DMS 273 (cell line): ENCODE data around the gene ATP1B2.

Experiments
- DNase-seq: peaks from one replicate; lab custom pipeline; 2025; ENCODE audit not compliant: unreplicated experiment; lab: John Stamatoyannopoulos, UW

The ATP1B2 gene

DNA sequence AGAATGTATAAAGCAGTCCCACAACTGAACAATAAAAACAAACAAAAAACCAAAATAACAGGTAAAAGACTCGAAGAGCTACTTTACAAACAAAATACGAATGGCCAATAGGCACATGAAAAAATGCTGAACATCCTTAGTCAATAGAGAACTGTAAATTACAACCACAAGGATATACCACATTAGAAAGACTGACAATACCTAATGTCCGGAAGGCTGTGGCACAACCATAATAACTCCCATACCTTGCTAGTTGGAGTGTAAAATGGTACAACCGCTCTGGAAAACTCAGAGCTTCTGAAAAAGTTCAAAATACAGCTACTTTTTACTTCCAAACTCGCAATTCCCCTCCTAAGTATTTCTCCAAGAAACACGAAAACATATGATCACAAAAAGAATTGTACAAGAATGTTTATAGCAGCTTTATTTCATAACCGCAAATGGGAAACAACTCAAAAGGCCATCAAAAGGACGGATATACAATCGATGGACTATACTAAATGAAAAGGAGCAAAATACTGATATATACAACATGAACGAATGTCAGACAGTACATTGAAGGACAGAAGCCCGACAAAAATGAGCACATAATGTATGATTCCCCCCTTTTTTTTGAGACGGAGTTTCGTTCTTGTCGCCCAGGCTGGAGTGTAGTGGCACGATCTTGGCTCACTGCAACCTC lies 34.3 kb downstream of the ATP1B2 start:
- DNase-seq = no peak

DNA sequence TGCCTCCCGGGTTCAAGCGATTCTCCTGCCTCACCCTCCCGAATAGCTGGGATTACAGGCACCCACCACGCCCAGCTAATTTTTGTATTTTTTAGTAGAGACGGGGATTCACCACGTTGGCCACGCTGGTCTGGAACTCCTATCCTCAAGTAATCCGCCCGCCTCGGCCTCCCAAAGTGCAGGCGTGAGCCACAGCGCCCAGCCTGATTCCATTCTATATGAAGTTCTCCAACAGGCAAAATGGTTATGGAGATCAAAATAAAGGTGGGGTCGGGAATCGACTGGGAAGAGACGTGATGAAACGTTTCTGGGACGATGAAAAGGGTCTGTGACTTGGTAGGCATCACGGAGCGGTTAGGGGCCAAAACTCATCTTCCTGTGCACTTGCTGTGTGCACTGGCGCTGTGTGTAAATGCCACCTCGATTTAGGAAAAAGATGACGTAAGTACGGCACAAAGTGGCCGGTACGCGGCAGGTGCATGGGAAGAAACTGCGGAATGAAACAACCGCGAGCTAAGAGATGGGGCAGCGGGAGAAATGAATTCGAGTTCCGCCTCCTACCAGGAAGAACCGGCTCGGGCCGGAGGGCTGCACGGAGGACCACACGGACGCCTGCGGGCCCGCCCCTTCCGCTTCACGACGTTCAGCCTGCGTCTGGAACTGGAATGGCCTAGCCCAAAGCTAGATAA lies 35.0 kb downstream of the ATP1B2 start:
- DNase-seq = peak; percentile 92

DNA sequence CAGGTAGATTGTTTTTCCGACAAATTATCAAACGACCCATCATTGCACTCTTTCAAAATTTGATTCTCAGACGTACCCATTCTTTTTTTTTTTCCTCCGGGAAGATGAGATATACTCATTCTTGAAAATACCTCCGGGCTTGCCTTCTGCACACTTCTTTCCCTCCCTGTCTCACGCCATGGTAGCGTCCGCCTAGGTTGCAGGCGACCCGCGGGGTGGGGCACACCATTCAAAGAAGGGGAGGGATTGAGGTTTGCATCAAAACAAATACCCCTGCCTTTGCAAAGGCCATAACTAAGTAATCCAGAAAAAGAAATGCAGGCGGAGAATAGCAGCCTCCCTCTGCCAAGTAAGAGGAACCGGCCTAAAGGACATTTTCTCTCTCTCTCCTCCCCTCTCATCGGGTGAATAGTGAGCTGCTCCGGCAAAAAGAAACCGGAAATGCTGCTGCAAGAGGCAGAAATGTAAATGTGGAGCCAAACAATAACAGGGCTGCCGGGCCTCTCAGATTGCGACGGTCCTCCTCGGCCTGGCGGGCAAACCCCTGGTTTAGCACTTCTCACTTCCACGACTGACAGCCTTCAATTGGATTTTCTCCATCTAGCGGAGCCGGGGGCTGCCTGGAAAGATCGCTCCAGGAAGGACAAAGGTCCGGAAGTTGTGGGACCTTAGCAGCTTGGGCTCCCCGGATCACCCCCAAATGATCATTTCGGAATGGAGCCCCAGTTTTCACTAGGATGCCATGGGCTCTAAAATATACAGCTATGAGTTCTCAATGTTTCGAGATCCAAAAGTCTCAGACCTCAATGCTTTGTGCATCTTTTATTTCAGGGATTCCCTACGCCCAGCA lies 35.7 kb downstream of the ATP1B2 start:
- DNase-seq = peak; percentile 90

DNA sequence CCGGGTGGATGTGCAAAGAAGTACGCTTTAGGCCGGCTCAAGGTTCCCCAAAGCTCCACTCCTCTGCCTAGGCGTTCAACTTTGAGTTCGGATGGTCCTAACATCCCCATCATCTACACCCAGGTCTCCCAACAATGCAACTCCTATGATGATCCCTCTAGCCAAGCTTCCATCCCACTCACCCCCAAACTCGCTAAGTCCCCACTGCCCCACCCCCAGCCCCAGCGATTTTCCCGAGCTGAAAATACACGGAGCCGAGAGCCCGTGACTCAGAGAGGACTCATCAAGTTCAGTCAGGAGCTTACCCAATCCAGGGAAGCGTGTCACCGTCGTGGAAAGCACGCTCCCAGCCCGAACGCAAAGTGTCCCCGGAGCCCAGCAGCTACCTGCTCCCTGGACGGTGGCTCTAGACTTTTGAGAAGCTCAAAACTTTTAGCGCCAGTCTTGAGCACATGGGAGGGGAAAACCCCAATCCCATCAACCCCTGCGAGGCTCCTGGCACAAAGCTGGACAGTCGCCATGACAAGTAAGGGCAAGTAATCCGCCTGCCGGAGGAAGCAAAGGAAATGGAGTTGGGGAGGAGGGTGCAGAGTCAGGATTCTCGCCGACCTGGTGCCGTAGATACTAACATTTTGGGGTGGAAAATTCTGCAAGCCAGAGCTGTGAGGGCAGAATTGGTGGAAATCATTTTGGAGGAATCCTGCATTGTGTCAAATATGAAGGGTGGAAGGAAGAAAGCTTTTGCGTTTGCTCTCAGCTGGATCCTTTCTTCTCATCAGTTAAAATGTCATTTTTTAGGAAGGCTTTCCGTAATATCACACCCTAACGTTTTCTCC lies 36.6 kb downstream of the ATP1B2 start, which contains the start of gene TP53:
TP53 (minus strand) TSS at position 419 of the 836 bp plus-strand sequence. CDS start 10,896 bp downstream, outside the sequence.
- peak; percentile 94 for DNase-seq

DNA sequence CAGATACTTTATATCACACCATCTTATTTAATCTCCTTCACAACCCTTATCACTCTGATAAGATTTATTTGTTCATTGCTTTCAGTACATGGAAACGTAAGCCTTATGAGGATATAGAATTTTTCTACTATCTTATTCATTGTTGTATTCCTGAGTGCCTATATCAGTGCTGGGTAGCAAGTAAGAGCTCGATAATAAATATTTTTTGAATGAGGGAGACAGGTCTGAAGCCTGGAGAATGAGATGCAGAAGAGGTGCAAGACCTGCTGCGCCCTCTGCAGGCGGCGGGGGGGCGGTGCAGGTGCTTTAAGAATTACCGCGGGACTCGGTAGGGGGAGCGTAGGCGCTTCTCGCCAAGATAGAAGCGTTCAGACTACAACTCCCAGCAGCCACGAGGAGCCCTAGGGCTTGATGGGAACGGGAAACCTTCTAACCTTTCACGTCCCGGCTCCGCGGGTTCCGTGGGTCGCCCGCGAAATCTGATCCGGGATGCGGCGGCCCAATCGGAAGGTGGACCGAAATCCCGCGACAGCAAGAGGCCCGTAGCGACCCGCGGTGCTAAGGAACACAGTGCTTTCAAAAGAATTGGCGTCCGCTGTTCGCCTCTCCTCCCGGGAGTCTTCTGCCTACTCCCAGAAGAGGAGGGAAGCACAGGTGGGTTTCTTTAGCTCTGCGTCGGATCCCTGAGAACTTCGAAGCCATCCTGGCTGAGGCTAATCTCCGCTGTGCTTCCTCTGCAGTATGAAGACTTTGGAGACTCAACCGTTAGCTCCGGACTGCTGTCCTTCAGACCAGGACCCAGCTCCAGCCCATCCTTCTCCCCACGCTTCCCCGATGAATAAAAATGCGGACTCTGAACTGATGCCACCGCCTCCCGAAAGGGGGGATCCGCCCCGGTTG lies 37.4 kb downstream of the ATP1B2 start, which contains the start of gene WRAP53:
WRAP53 (plus strand) TSS at position 570 of the 900 bp plus-strand sequence; CDS start at position 742, 172 bp downstream.
- peak; percentile 99 for DNase-seq

DNA sequence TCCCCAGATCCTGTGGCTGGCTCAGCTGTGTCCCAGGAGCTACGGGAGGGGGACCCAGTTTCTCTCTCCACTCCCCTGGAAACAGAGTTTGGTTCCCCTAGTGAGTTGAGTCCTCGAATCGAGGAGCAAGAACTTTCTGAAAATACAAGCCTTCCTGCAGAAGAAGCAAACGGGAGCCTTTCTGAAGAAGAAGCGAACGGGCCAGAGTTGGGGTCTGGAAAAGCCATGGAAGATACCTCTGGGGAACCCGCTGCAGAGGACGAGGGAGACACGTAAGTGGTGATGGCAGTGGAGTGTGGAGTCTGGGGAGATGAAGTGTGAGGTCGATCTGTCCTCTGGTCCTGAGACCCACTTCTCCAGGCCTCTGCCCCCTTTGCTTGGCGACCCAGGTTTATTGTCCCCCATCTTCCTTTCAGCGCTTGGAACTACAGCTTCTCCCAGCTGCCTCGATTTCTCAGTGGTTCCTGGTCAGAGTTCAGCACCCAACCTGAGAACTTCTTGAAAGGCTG lies 38.1 kb downstream of the ATP1B2 start:
- no peak for DNase-seq

DNA sequence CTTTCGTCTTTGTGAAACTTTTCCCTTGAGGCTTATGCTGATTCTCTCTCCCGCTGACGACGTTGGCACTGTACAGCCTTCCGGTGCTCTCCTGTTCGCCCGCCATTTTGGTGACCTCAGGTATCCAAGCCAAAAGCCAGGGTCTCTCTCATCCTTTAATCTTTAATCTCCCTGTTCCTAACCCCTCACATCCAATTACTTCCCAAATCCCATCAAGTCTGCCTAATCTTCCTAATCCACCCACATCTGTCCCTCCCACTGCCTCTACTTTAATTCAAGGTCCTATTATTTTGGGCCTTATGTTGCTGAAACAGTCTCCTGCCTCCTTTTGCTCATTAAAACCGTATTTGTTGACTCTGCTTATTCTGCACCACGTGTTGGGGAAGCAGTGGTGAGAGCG lies 44.9 kb downstream of the ATP1B2 start:
- no peak for DNase-seq

DNA sequence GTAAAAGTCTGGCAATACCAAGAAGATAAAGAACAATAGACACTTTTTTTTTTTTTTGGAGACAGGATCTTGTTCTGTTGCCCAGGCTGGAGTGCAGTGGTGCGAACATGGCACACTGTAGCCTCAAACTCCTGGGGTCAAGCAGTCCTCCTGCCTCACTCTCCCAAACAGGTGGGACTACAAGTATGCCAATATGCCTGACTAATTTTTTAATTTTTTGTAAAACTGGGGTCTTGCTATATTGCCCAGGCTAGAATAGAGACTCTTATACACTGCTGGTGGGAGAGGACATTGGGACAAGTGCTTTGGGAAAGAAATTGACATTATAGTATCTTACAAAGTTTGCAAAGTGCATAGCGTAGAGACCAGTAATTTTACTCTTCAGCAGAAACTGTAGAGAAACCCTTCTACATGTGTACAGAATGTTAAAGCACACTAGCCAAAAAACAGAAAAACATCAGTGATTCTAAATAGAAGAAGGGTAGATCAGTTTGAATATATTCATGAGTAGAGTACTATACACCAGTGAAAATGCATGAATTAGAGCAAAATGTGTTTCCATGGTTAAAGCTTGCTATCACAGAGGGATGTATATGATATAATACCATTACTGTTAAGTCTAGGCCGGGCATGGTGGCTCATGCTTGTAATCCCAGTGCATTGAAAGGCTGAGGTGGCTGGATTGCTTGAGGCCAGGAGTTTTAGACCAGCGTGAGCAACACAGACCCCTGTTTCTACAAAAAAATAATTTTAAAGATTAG lies 47.3 kb downstream of the ATP1B2 start:
- no peak for DNase-seq

DNA sequence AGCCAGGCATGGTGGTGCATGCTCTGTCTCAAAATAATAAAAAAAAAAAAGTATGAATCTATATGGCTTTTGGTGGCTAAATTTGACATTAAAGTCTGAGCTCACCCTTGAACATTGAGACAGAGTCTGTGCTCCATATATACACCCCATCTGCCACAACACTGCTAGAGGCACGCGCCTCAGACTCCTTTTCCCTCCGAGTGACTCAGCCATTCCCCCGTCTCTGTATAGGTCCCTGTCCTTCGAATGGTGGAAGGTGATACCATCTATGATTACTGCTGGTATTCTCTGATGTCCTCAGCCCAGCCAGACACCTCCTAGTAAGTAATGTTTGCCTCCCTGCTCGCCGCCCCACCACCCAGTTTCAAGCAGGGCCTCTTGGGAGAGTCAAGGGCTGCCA lies 49.8 kb downstream of the ATP1B2 start:
- no peak for DNase-seq

DNA sequence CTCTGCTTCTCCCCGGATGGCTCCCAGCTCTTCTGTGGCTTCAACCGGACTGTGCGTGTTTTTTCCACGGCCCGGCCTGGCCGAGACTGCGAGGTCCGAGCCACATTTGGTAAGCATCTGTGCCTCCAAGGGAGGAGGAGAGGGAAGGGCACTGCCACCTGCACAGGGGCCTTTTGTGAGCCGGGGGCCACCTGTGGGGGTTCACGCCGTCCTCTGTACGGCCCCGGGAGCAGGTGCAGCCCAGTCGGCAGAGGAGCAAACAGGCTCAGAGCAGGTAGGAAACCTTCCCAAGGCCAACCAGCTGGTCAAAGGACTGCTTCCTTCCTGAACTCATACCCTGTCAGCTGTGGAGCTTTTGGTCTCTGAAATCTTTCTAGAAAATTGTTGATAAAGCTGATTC lies 51.0 kb downstream of the ATP1B2 start:
- no peak for DNase-seq

DNA sequence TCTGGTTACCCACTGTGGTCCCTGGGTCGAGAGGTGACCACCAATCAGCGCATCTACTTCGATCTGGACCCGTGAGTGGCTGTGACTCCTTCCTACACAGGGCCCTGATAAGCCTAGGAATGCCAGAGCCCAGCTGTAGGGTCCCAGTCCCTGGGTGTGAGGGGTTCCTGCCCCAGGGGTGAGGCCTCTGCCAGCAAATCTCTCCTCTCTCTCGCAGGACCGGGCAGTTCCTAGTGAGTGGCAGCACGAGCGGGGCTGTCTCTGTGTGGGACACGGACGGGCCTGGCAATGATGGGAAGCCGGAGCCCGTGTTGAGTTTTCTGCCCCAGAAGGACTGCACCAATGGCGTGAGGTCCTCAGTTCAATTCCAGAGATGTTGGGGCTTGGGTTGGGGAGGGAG lies 52.0 kb downstream of the ATP1B2 start:
- no peak for DNase-seq

DNA sequence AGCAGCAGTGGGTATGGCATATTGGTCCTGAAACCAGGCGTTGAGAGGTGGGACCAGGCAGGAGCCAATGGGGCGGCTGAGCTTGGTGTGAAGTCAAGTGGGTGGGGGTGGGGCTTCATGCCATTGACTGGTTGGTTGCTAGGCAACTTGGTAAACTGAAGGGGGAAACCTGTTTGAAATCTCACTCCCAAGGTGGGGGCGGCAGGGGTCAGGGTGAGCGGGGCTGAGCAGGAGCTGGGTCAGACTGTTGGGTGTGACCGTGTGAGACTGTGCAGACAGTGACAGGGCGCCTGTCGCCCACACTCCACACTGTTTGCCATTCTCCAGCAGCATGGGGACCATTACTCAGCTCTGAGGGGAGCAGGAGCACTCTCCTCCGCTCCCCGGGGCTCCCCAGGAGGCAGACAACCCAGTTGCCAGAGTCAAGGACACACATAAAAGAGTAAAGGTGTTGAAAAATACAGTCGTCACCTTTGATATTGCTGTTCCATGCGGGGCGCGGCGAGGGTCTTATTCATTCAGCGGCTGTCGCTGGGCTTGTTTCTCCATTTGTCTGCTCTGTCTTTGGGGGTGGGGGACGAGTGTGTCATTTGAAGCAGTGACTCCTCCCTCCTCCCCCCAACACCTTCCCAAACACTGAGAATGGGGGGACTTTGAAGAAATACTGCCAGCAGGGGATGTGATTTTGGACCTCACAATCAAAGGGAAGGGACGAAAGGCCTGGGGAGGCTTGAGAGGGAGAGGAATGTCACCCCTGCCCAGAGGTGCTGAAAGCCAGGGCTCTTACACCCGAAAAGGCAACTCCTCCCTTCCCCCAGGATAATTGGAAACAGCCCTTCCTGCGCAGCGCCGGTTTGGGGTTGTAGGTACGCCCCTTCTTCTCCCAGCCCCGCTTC lies 53.1 kb downstream of the ATP1B2 start:
- peak; percentile 64 for DNase-seq

DNA sequence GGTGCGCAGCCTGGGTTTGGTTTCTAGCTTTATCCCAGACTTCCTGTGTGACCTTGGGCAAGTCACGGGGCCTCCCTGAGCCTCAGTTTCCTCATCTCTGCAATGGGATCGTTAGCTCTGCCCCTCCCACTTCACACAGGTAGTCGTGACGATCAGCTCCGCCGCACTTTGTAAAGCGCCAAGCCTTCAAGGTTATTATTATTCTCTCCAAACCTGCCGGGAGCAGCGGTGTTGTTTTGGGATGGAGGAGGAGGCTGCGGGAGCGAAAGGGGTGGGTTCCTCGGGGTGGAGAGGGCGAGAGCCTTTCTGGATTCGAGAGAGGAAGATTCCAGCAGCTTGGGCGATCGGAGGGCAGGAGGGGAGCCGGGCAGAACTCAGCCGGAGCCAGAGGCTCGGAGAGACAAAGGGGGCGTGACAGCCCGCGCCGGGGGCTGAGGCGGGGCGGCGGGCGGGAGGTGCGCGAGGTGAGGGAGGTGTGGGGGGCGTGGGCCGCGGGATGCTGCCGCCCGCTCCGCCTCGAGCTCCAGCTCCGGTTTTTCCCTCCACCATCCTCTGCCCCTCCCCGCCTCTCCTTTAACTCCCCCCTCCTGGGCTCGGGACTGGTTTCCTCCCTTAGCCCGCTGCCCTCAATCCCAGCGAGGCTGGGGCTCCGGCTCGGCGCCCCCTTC lies 54.0 kb downstream of the ATP1B2 start, which contains the start of gene EFNB3:
EFNB3 (plus strand) TSS at position 602 of the 668 bp plus-strand sequence. CDS start 397 bp downstream, outside the sequence.
- DNase-seq = peak; percentile 74

DNA sequence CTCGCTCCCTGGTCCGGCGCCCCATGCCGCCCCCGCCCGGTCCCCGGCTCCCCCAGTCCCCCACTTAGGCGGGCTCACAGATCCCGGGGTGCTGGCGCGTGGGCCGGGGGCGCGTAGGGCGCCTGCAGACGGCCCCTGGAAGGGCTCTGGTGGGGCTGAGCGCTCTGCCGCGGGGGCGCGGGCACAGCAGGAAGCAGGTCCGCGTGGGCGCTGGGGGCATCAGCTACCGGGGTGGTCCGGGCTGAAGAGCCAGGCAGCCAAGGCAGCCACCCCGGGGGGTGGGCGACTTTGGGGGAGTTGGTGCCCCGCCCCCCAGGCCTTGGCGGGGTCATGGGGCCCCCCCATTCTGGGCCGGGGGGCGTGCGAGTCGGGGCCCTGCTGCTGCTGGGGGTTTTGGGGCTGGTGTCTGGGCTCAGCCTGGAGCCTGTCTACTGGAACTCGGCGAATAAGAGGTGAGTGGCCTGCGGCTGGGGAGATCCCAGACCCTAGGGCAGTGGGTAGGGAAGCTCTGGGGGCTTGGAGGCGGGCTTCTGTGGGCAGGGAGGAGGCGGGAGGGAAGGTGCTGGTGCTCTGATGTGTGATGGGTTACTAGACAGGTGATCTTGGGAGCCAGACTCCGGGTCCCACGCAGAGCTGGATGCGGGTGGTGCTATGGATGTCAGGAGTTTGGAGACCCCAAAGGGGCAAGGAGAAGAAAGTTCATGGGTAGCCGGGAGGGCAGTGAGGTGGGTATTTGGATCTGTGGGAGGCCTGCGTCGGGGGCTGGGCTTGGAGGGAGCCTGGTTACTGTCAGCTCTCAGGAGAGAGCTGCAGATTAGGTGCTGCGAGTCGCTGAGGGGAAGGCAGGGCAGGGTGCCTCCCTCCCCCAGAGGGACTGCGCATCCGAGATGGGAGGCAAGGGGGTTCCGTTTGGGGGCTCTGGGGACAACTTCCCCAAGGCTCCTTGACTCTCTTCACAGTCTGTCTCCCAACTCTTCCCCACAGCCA lies 54.8 kb downstream of the ATP1B2 start:
- no peak for DNase-seq

DNA sequence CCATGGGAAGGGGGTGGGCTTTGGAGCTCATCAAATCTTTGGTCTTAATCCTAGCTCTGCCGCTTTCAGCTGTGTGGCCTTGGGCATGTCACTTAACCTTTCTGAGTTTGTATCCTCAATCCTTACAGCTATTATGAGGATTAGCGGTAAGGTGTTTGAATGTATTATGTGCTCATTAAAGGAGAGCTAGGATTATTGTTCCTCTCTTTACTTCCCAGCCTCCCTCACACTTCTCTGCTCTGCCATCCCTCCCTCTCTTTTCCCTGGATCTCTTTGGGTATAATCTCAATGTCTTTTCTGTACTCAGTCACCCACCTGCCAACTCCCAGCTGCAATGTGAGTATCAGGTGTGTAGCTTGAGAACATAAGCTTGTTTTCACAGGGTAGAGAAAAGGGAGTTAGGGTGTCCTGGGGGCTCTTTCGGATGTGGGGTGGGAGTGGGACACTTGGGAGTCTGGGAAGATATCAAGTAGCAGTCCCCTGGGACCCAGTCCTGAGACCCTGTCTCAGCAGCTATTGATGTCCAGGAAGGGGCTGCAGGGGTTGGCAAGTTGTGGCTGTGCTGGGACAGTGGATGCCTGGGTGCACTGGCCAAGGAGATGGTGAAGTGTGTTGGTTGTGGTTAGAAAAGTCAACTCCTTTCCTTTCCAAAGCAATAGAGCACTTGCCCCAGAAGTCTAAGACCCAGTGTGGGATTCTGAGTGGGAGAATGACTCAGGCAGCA lies 56.1 kb downstream of the ATP1B2 start:
- no peak for DNase-seq
